H9 (cell line): Measurements from ENCODE around the gene RIMS1. TPM values are rescaled to one million over a fixed set of nuclear protein-coding genes. Genes with fewer than 3 reads are reported as not detected.

Experiments
- DNase-seq: peaks from one replicate; pipeline ENCODE4 v3.0.0-alpha.2; 2017
- H2AFZ ChIP-seq: one replicate; pipeline ENCODE4 v1.6.1; 2013; ENCODE audit warnings: mild to moderate bottlenecking, low read length, control low read depth, moderate library complexity
- H2AK5ac ChIP-seq: 2 replicates; pipeline ENCODE4 v1.6.1; 2013; ENCODE audit warnings: low read length, control low read depth, mixed read lengths; ENCODE audit not compliant: insufficient read length
- H2BK120ac ChIP-seq: one replicate; pipeline ENCODE4 v1.6.1; 2013; ENCODE audit warnings: low read depth, mild to moderate bottlenecking, low read length, control low read depth, inconsistent platforms; ENCODE audit not compliant: poor library complexity, severe bottlenecking
- H2BK12ac ChIP-seq: 2 replicates; pipeline ENCODE4 v1.6.1; 2013; ENCODE audit warnings: low read length, control low read depth, mixed read lengths, low read depth; ENCODE audit not compliant: insufficient read length
- H2BK15ac ChIP-seq: 2 replicates; pipeline ENCODE4 v1.6.1; 2013; ENCODE audit warnings: low read depth, low read length, control low read depth
- H2BK20ac ChIP-seq: one replicate; pipeline ENCODE4 v1.6.1; 2013; ENCODE audit warnings: low read depth, mild to moderate bottlenecking, low read length, control low read depth, inconsistent platforms; ENCODE audit not compliant: poor library complexity, severe bottlenecking
- H2BK5ac ChIP-seq: 2 replicates; pipeline ENCODE4 v1.6.1; 2013; ENCODE audit warnings: low read length, control low read depth, mixed read lengths; ENCODE audit not compliant: insufficient read length
- H3K14ac ChIP-seq: 2 replicates; pipeline ENCODE4 v1.6.1; 2013; ENCODE audit warnings: low read length, control low read depth; ENCODE audit not compliant: insufficient read depth
- H3K18ac ChIP-seq: 2 replicates; pipeline ENCODE4 v1.6.1; 2013; ENCODE audit warnings: low read depth, mild to moderate bottlenecking, mixed read lengths, low read length, control low read depth; ENCODE audit not compliant: insufficient read length
- H3K23ac ChIP-seq: 2 replicates; pipeline ENCODE4 v1.6.1; 2013; ENCODE audit warnings: low read length, control low read depth, mixed read lengths, low read depth; ENCODE audit not compliant: insufficient read length
- H3K23me2 ChIP-seq: 2 replicates; pipeline ENCODE4 v1.6.1; 2013; ENCODE audit warnings: low read depth, mild to moderate bottlenecking, mixed read lengths, low read length, control low read depth; ENCODE audit not compliant: insufficient read length, poor library complexity, severe bottlenecking
- H3K27ac ChIP-seq: 2 replicates; pipeline ENCODE4 v1.5.1; 2013; ENCODE audit warnings: low read length, control low read depth, mixed read lengths, low read depth; ENCODE audit not compliant: insufficient read length
- H3K27me3 ChIP-seq: 2 replicates; pipeline ENCODE4 v1.6.1; 2013; ENCODE audit warnings: low read length, control low read depth, inconsistent platforms; ENCODE audit not compliant: insufficient read depth
- H3K4ac ChIP-seq: 2 replicates; pipeline ENCODE4 v1.6.1; 2013; ENCODE audit warnings: low read depth, mild to moderate bottlenecking, control low read depth, inconsistent platforms, low read length, moderate library complexity
- H3K4me1 ChIP-seq: 2 replicates; pipeline ENCODE4 v1.6.1; 2013; ENCODE audit warnings: low read length, control low read depth, inconsistent platforms; ENCODE audit not compliant: insufficient read depth
- H3K4me2 ChIP-seq: 2 replicates; pipeline ENCODE4 v1.6.1; 2013; ENCODE audit warnings: low read length, control low read depth, mixed read lengths; ENCODE audit not compliant: insufficient read length, insufficient read depth
- H3K56ac ChIP-seq: 2 replicates; pipeline ENCODE4 v1.6.1; 2013; ENCODE audit warnings: low read depth, mild to moderate bottlenecking, mixed read lengths, low read length, control low read depth; ENCODE audit not compliant: insufficient read length
- H3K79me1 ChIP-seq: 2 replicates; pipeline ENCODE4 v1.6.1; 2013; ENCODE audit warnings: low read depth, mild to moderate bottlenecking, moderate library complexity, low read length, control low read depth, inconsistent platforms; ENCODE audit not compliant: insufficient read depth, poor library complexity, severe bottlenecking
- H3K79me2 ChIP-seq: 2 replicates; pipeline ENCODE4 v1.6.1; 2013; ENCODE audit warnings: low read length, control low read depth, inconsistent platforms; ENCODE audit not compliant: insufficient read depth
- H3K9ac ChIP-seq: 2 replicates; pipeline ENCODE4 v1.6.1; 2013; ENCODE audit warnings: low read length, control low read depth, mixed read lengths; ENCODE audit not compliant: insufficient read length; ENCODE audit errors: extremely low read depth
- H3K9me3 ChIP-seq: one replicate; pipeline ENCODE4 v1.6.1; 2013; ENCODE audit warnings: low read depth, low read length, inconsistent platforms; ENCODE audit not compliant: control insufficient read depth
- H3T11ph ChIP-seq: one replicate; pipeline ENCODE4 v1.6.1; 2013; ENCODE audit warnings: mild to moderate bottlenecking, low read length, control low read depth, inconsistent platforms
- H4K20me1 ChIP-seq: one replicate; pipeline ENCODE4 v1.6.1; 2013; ENCODE audit not compliant: control insufficient read depth, insufficient read length, insufficient read depth
- H4K5ac ChIP-seq: 2 replicates; pipeline ENCODE4 v1.6.1; 2013; ENCODE audit warnings: low read depth, mild to moderate bottlenecking, mixed read lengths, low read length, control low read depth; ENCODE audit not compliant: insufficient read length
- H4K8ac ChIP-seq: replicated peaks from 2 replicates; pipeline ENCODE4 v1.6.1; 2013; ENCODE audit warnings: low read length, control low read depth, mixed read lengths, low read depth; ENCODE audit not compliant: insufficient read length
- H4K91ac ChIP-seq: 2 replicates; pipeline ENCODE4 v1.6.1; 2013; ENCODE audit warnings: low read depth, mild to moderate bottlenecking, moderate library complexity, mixed read lengths, low read length, control low read depth; ENCODE audit not compliant: insufficient read length
- H3K27ac Mint-ChIP-seq, 3 experiments: 2 replicates in 2 of 3; 3 replicates in 1 of 3; pipeline ENCODE4 v1.8.0; 2020 to 2021; ENCODE audit warnings: mixed read lengths in 3 of 3, mild to moderate bottlenecking in 1 of 3, moderate library complexity in 1 of 3
- H3K27me3 Mint-ChIP-seq: 2 replicates; pipeline ENCODE4 v1.8.0; 2021; ENCODE audit warnings: low read depth, mild to moderate bottlenecking, moderate library complexity, mixed read lengths
- H3K36me3 Mint-ChIP-seq, 3 experiments: 2 replicates in 2 of 3; 3 replicates in 1 of 3; pipeline ENCODE4 v1.8.0; 2020 to 2021; ENCODE audit warnings: low read depth in 3 of 3, mixed read lengths in 3 of 3; ENCODE audit not compliant: insufficient read depth in 1 of 3
- H3K4me1 Mint-ChIP-seq, 2 experiments: 2 replicates each; pipeline ENCODE4 v1.8.0; 2020; ENCODE audit warnings: mixed read lengths in 2 of 2
- H3K4me3 Mint-ChIP-seq, 2 experiments: 2 replicates in 1 of 2; 3 replicates in 1 of 2; pipeline ENCODE4 v1.8.0; 2020 to 2021; ENCODE audit warnings: mild to moderate bottlenecking in 2 of 2, mixed read lengths in 2 of 2, moderate library complexity in 1 of 2
- H3K9me3 Mint-ChIP-seq, 2 experiments: 2 replicates in 1 of 2; 3 replicates in 1 of 2; pipeline ENCODE4 v1.8.0; 2020; ENCODE audit warnings: mild to moderate bottlenecking in 2 of 2, mixed read lengths in 2 of 2, moderate library complexity in 1 of 2
- CTCF ChIP-seq: fragments of 200-600 bp; sonication (generic); conservative IDR thresholded peaks from 3 replicates; pipeline ENCODE4 v1.8.0; 2021; ENCODE audit warnings: antibody characterized with exemption, mild to moderate bottlenecking
- WGBS: extraction: QIAGEN DNeasy Blood & Tissue Kit; methylation state at CpG from one replicate; pipeline ENCODE4 v1.1.7; 2013; ENCODE audit warnings: missing lambda C conversion rate, low lambda C conversion rate, mixed read lengths; ENCODE audit not compliant: insufficient read length; ENCODE audit errors: extremely low coverage; 5-methylcytosine and 5-hydroxymethylcytosine counted together
- total RNA-seq: library from RNA; stranded (reverse); gene quantifications from 2 replicates; pipeline ENCODE4 v1.2.1, GENCODE V29; 2021

The RIMS1 gene
- total RNA-seq, 1 experiment from 2014 or later, result 0.83 TPM

GRCh38 chr6:71887744-71888230, 1.4 kb downstream of the RIMS1 start:
- peaks cover 28% of the 10 kb centered on the region for H3K27me3 Mint-ChIP-seq

More at GRCh38 chr6:71887744-71888230, 1.4 kb downstream of the RIMS1 start:
- H4K91ac ChIP-seq, result no peak overlapping the region
- no peak overlapping the region for H2BK120ac ChIP-seq
- H3T11ph ChIP-seq, result no peak overlapping the region
- no peak overlapping the region for H3K14ac ChIP-seq
- no peak overlapping the region for H2BK12ac ChIP-seq
- H3K79me2 ChIP-seq, result no peaks in the 10 kb centered on the region
- Mint-ChIP-seq H3K27ac (no peak overlapping the region), H3K4me1 (peaks cover 6 to 20% of the 10 kb centered on the region in 2 experiments), H3K36me3 (no peaks in the 10 kb centered on the region), H3K4me3 (peak overlapping the region; percentile 85 to 95), H3K9me3 (no peaks in the 10 kb centered on the region; a peak in 1 of 5 replicates)
- peaks cover 4% of the 10 kb centered on the region; the same call in 1 of the 2 replicates for H3K4me1 ChIP-seq
- no peak for DNase-seq
- no peaks in the 10 kb centered on the region for H3K79me1 ChIP-seq
- peaks cover 6% of the 10 kb centered on the region for H3K23me2 ChIP-seq
- H3K56ac ChIP-seq, result no peak overlapping the region
- no peak overlapping the region for H2BK15ac ChIP-seq
- no peaks in the 10 kb centered on the region for H4K20me1 ChIP-seq
- WGBS, result no CpG with 5 or more reads among the region's 2 CpGs
- H2AK5ac ChIP-seq, result no peak overlapping the region
- no peak overlapping the region for H4K5ac ChIP-seq
- H4K8ac ChIP-seq, result no peak overlapping the region
- H3K9me3 ChIP-seq, result no peaks in the 10 kb centered on the region
- H2BK5ac ChIP-seq, result no peak overlapping the region
- H2BK20ac ChIP-seq, result no peak overlapping the region
- H3K9ac ChIP-seq, result no peak overlapping the region
- peak overlapping the region; percentile 86 for H3K4me2 ChIP-seq
- H3K23ac ChIP-seq, result no peak overlapping the region
- H3K18ac ChIP-seq, result no peak overlapping the region
- no peak overlapping the region for H2AFZ ChIP-seq
- no peaks in the 10 kb centered on the region for H3K27me3 ChIP-seq
- H3K27ac ChIP-seq, result no peak overlapping the region
- TF ChIP-seq CTCF, result no peak
- no peak overlapping the region for H3K4ac ChIP-seq
